ENCODE results near the gene MTMR12.

MTMR12 gene

GRCh38 chr5:32231929-32232328, 80.8 kb downstream of the MTMR12 start:
- TF ChIP-seq CTCF (IDR thresholded peaks at IDR 0.05; ENCODE audit: extremely low read depth, insufficient read depth, missing control alignments) = no peak
- in situ Hi-C loops (cut with MboI; ENCODE audit: low pct_unique_long_range_greater_than_20kb, low sequenced_read_pairs, unreplicated experiment) = loop anchor here (25.0 kb wide), 1 partner anchor 380 kb away; no protein-coding TSS in a partner anchor
- DNase-seq (ENCODE audit: low spot score) = no peak

GRCh38 chr5:32231241-32231640, 81.5 kb downstream of the MTMR12 start:
- TF ChIP-seq CTCF (IDR thresholded peaks at IDR 0.05; ENCODE audit: extremely low read depth, insufficient read depth, missing control alignments) = no peak
- no peak for DNase-seq (ENCODE audit: low spot score)
- in situ Hi-C loops (cut with MboI; ENCODE audit: low pct_unique_long_range_greater_than_20kb, low sequenced_read_pairs, unreplicated experiment) = loop anchor here (25.0 kb wide), 1 partner anchor 381 kb away; no protein-coding TSS in a partner anchor

GRCh38 chr5:32230356-32231099, 82.2 kb downstream of the MTMR12 start:
- TF ChIP-seq CTCF (IDR thresholded peaks at IDR 0.05; ENCODE audit: extremely low read depth, insufficient read depth, missing control alignments) = no peak
- DNase-seq (ENCODE audit: low spot score) = no peak
- in situ Hi-C loops (cut with MboI; ENCODE audit: low pct_unique_long_range_greater_than_20kb, low sequenced_read_pairs, unreplicated experiment) = loop anchor here (25.0 kb wide), 1 partner anchor 382 kb away; no protein-coding TSS in a partner anchor

- in situ Hi-C loops (cut with MboI; ENCODE audit: low pct_unique_long_range_greater_than_20kb, low sequenced_read_pairs, unreplicated experiment) = loop anchor here (25.0 kb wide), 1 partner anchor 383 kb away; no protein-coding TSS in a partner anchor
- no peak for TF ChIP-seq CTCF (IDR thresholded peaks at IDR 0.05; ENCODE audit: extremely low read depth, insufficient read depth, missing control alignments)
Measured at GRCh38 chr5:32229586-32229985, 83.2 kb downstream of the MTMR12 start.

GRCh38 chr5:32228816-32229215, 83.9 kb downstream of the MTMR12 start:
- in situ Hi-C loops (cut with MboI; ENCODE audit: low pct_unique_long_range_greater_than_20kb, low sequenced_read_pairs, unreplicated experiment) = loop anchor here (25.0 kb wide), 1 partner anchor 383 kb away; no protein-coding TSS in a partner anchor
- no peak for DNase-seq (ENCODE audit: low spot score)
- no peak for TF ChIP-seq CTCF (IDR thresholded peaks at IDR 0.05; ENCODE audit: extremely low read depth, insufficient read depth, missing control alignments)

More at GRCh38 chr5:32229586-32229985, 83.2 kb downstream of the MTMR12 start:
- DNase-seq (ENCODE audit: low spot score) = no peak

GRCh38 chr5:32225445-32225844, 87.3 kb downstream of the MTMR12 start:
- no peak for TF ChIP-seq CTCF (IDR thresholded peaks at IDR 0.05; ENCODE audit: extremely low read depth, insufficient read depth, missing control alignments)
- in situ Hi-C loops (cut with MboI; ENCODE audit: low pct_unique_long_range_greater_than_20kb, low sequenced_read_pairs, unreplicated experiment) = loop anchor here (25.0 kb wide), 1 partner anchor 387 kb away; no protein-coding TSS in a partner anchor
- DNase-seq (ENCODE audit: low spot score) = no peak
